K562 (cell line): Measurements from ENCODE around the gene DST. TPM values are rescaled to one million over a fixed set of nuclear protein-coding genes. Genes with fewer than 3 reads are reported as not detected.

Source experiments
- ATAC-seq: fragments of 200-7000 bp; cut with Tn5 transposase; 3 replicates; pipeline ENCODE4 v1.9.1; 2020; ENCODE audit warnings: moderate library complexity
- BruUV-seq: library from RNA; stranded (reverse); fragments of 400-500 nt; replicated peaks from 2 replicates; lab custom pipeline; 2021; lab: Mats Ljungman, UMichigan
- CTCF ChIA-PET: fragments of 300-600 bp; formaldehyde crosslinking; extraction: SDS; loops from one replicate; lab custom pipeline; 2021; ENCODE audit warnings: low intra/inter-chr PET ratio; lab: Yijun Ruan, JAX
- POLR2A ChIA-PET: fragments of 300-600, 350-650 bp; sonication (Branson Sonifier 250); formaldehyde crosslinking; extraction: SDS; loops from one replicate; lab custom pipeline; 2021; ENCODE audit warnings: antibody characterized with exemption, inconsistent platforms; lab: Yijun Ruan, JAX
- DNase-seq, 4 experiments: peaks; one replicate each; pipeline versions ENCODE4 v3.0.0 to v3.0.0-alpha.2; 2011 to 2018; ENCODE audit warnings: low spot score in 3 of 4, mixed read lengths in 3 of 4; ENCODE audit errors: extremely low read depth in 1 of 4
- FAIRE-seq: peaks from 2 replicates; lab custom pipeline; 2011; peaks lifted over from hg19 to GRCh38; lab: Jason Lieb, UNC
- H2AFZ ChIP-seq: 2 replicates; pipeline ENCODE4 v1.6.0; 2011; ENCODE audit warnings: low read depth, low read length, control low read depth, inconsistent platforms
- H3K27ac ChIP-seq: fragments of 200-600 bp; 3 replicates; pipeline ENCODE4 v1.8.0; 2011; ENCODE audit warnings: low read depth, mild to moderate bottlenecking, control low read depth, inconsistent platforms, low read length, moderate library complexity, mixed read lengths; ENCODE audit errors: extremely low read depth
- H3K27me3 ChIP-seq, 2 experiments: fragments of 300-600 bp in 1 of 2; 2 replicates in 1 of 2; 3 replicates in 1 of 2; pipeline versions ENCODE4 v1.6.0 to v1.8.0; 2011; ENCODE audit warnings: inconsistent platforms in 2 of 2, low read length in 2 of 2, mild to moderate bottlenecking in 1 of 2, mixed read lengths in 1 of 2, moderate library complexity in 1 of 2; ENCODE audit not compliant: control insufficient read depth in 2 of 2, insufficient read depth in 2 of 2
- H3K36me3 ChIP-seq: fragments of 300-600 bp; 3 replicates; pipeline ENCODE4 v1.8.0; 2011; ENCODE audit warnings: mild to moderate bottlenecking, low read length, inconsistent platforms; ENCODE audit not compliant: control insufficient read depth, insufficient read depth
- H3K4me1 ChIP-seq, 2 experiments: fragments of 200-600 bp in 1 of 2; replicated peaks in 1 of 2; 2 replicates in 1 of 2; 3 replicates in 1 of 2; pipeline versions ENCODE4 v1.5.1 to v1.8.0; 2011; ENCODE audit warnings: inconsistent platforms in 2 of 2, low read length in 2 of 2, mild to moderate bottlenecking in 1 of 2, mixed read lengths in 1 of 2, moderate library complexity in 1 of 2; ENCODE audit not compliant: control insufficient read depth in 2 of 2, insufficient read depth in 2 of 2
- H3K4me2 ChIP-seq: 2 replicates; pipeline ENCODE4 v1.6.1; 2011; ENCODE audit warnings: low read length, control low read depth, inconsistent platforms, mixed read lengths; ENCODE audit not compliant: insufficient read depth
- H3K4me3 ChIP-seq: fragments of 200-600 bp; sonication (generic), shearing (Covaris generic); 2 replicates; pipeline ENCODE4 v1.5.1; 2016; ENCODE audit warnings: control low read depth, inconsistent platforms
- H3K79me2 ChIP-seq: fragments of 200-600 bp; 3 replicates; pipeline ENCODE4 v1.8.0; 2011; ENCODE audit warnings: low read length, inconsistent platforms; ENCODE audit not compliant: control insufficient read depth, insufficient read depth
- H3K9ac ChIP-seq, 2 experiments: 2 replicates each; pipeline versions ENCODE4 v1.6.0 to v1.6.1; 2011; ENCODE audit warnings: low read depth in 2 of 2, low read length in 2 of 2, control low read depth in 1 of 2, inconsistent platforms in 1 of 2, mild to moderate bottlenecking in 1 of 2, mixed read lengths in 1 of 2; ENCODE audit not compliant: insufficient read depth in 1 of 2
- H3K9me1 ChIP-seq: one replicate; pipeline ENCODE4 v1.6.0; 2011; ENCODE audit warnings: inconsistent platforms, mild to moderate bottlenecking, low read length, moderate library complexity; ENCODE audit not compliant: control insufficient read depth, insufficient read depth
- H3K9me3 ChIP-seq: replicated peaks from 2 replicates; pipeline ENCODE4 v1.5.1; 2011; ENCODE audit warnings: low read depth, low read length, inconsistent platforms; ENCODE audit not compliant: control insufficient read depth, insufficient read depth
- H4K20me1 ChIP-seq: replicated peaks from 2 replicates; pipeline ENCODE4 v1.6.1; 2011; ENCODE audit warnings: low read length, inconsistent platforms, mixed read lengths; ENCODE audit not compliant: control insufficient read depth, insufficient read depth
- BCL6 ChIP-seq: fragments of 250-450 bp; sonication (Bioruptor Pico); IDR thresholded peaks from 2 replicates; pipeline ENCODE4 v1.4.0; 2020
- CXXC5 ChIP-seq: fragments of 250-450 bp; sonication (Bioruptor Pico); IDR thresholded peaks from 2 replicates; pipeline ENCODE4 v1.8.0; 2022; ENCODE audit warnings: inconsistent platforms, mild to moderate bottlenecking, moderate library complexity
- EP400 ChIP-seq: fragments of 450-650 bp; IDR thresholded peaks from 2 replicates; pipeline ENCODE4 v1.6.1; 2017; ENCODE audit warnings: antibody characterized with exemption, mild to moderate bottlenecking, moderate library complexity
- FOXJ3 ChIP-seq: sonication (generic); formaldehyde crosslinking; IDR thresholded peaks from 2 replicates; pipeline ENCODE4 v1.4.0; 2020; ENCODE audit warnings: mild to moderate bottlenecking, missing genetic modification reagents
- GATA2 ChIP-seq: sonication (generic); formaldehyde crosslinking; IDR thresholded peaks from 2 replicates; pipeline ENCODE4 v1.4.0; 2020; ENCODE audit warnings: mild to moderate bottlenecking, missing genetic modification reagents
- HBP1 ChIP-seq: fragments of 450-650 bp; formaldehyde crosslinking; IDR thresholded peaks from 2 replicates; pipeline ENCODE4 v1.4.0; 2022; ENCODE audit warnings: missing genetic modification characterization
- ID3 ChIP-seq, 2 experiments: fragments of 250-450 bp in 1 of 2; fragments of 450-650 bp in 1 of 2; sonication (Bioruptor Pico) in 1 of 2; IDR thresholded peaks; 2 replicates each; pipeline versions ENCODE4 v1.6.1 to v1.8.0; 2016 to 2021; ENCODE audit warnings: mild to moderate bottlenecking in 2 of 2, moderate library complexity in 2 of 2, missing compliant biosample characterization in 1 of 2, missing genetic modification characterization in 1 of 2
- JUND ChIP-seq, 2 experiments: IDR thresholded peaks; 2 replicates in 1 of 2; 3 replicates in 1 of 2; pipeline ENCODE4 v1.6.1; 2011; ENCODE audit warnings: borderline replicate concordance in 2 of 2, low read depth in 2 of 2, low read length in 2 of 2, improper control_type of control experiment in 1 of 2, missing biosample characterization in 1 of 2, missing genetic modification characterization in 1 of 2, missing genetic modification reagents in 1 of 2
- KHSRP ChIP-seq: fragments of 450-650 bp; IDR thresholded peaks from 2 replicates; pipeline ENCODE4 v1.6.1; 2017
- PPARD ChIP-seq: fragments of 250-450 bp; sonication (Bioruptor Pico); IDR thresholded peaks from 2 replicates; pipeline ENCODE4 v1.8.0; 2022; ENCODE audit warnings: inconsistent platforms, mild to moderate bottlenecking, moderate library complexity
- PTRF ChIP-seq: fragments of 450-650 bp; IDR thresholded peaks from 2 replicates; pipeline ENCODE4 v1.6.1; 2016; ENCODE audit warnings: mild to moderate bottlenecking, missing genetic modification characterization, missing compliant biosample characterization
- RCOR1 ChIP-seq, 2 experiments: IDR thresholded peaks; 2 replicates each; pipeline ENCODE4 v1.6.1; 2012; ENCODE audit warnings: low read depth in 2 of 2, low read length in 2 of 2, borderline replicate concordance in 1 of 2, improper control_type of control experiment in 1 of 2
- ZNF316 ChIP-seq: fragments of 450-650 bp; IDR thresholded peaks from 2 replicates; pipeline ENCODE4 v1.6.1; 2016
- ZNF354B ChIP-seq: fragments of 250-450 bp; sonication (Bioruptor Pico); IDR thresholded peaks from 2 replicates; pipeline ENCODE4 v1.4.0; 2020
- WGBS: fragments of 100-300 bp; shearing (Covaris generic); methylation state at CpG from one replicate; pipeline ENCODE4 v1.1.6; 2016; ENCODE audit warnings: low coverage, mixed read lengths; ENCODE audit not compliant: insufficient coverage; ENCODE audit errors: missing lambda C conversion rate; 5-methylcytosine and 5-hydroxymethylcytosine counted together
- in situ Hi-C: fragments of 300-500 bp; cut with MboI; formaldehyde crosslinking; loops from 4 replicates; pipeline ENCODE4 v1.15.0; 2018; ENCODE audit warnings: inconsistent platforms, mixed read lengths
- intact Hi-C: fragments of 100-400 bp; cut with micrococcal nuclease; formaldehyde crosslinking; loops from 2 replicates; pipeline ENCODE4 v1.14.2; 2022
- polyA plus RNA-seq, 8 experiments: library from polyadenylated mRNA; depleted of rRNA in 4 of 8; stranded (reverse) in 5 of 8; unstranded in 3 of 8; fragments of >200 nt; fragmentation: Nextera tagmentation in 2 of 8; fragmentation: Illumina TruSeq in 1 of 8; extraction: Ambion mirVana in 2 of 8; extraction: Trizol in 1 of 8; gene quantifications; 2 replicates each; pipeline versions ENCODE4 v1.2.1 to v1.2.3, GENCODE V29; 2011 to 2014; ENCODE audit warnings: inconsistent platforms in 1 of 8, missing spikeins in 1 of 8
- total RNA-seq, 7 experiments: library from RNA; depleted of rRNA in 6 of 7; stranded (reverse); fragments of >200 nt in 6 of 7; fragmentation: Illumina TruSeq in 2 of 7; extraction: Trizol in 2 of 7; gene quantifications; 2 replicates each; pipeline versions ENCODE4 v1.2.1 to v1.2.3, GENCODE V29; 2011 to 2021; ENCODE audit warnings: low replicate concordance in 1 of 7

The DST gene
- total and polyA plus RNA-seq, 9 of the 15 experiments (the other 6 are each of a cell fraction or from before 2014, with no cell fraction given): 5.2 to 21.9 (median 13.3) TPM

- FAIRE-seq: no peak
- POLR2A ChIA-PET: interaction anchor here (1.0 to 1.3 kb wide), 2 partner anchors 8 to 18 kb away, joined by 3 read pairs; no protein-coding TSS in a partner anchor
- CTCF ChIA-PET: no interaction called here
Observed at GRCh38 chr6:56608332-56608731, 34.4 kb downstream of the DST start.

GRCh38 chr6:56607111-56607752, 35.5 kb downstream of the DST start:
- BruUV-seq: no TSS peak
- no peak for ATAC-seq
- no peak for FAIRE-seq
- TF ChIP-seq ZNF354B: no peak
- TF ChIP-seq JUND (IDR thresholded peaks at IDR 0.05; ENCODE audit: borderline replicate concordance, low read depth, low read length): no peak
- TF ChIP-seq JUND (tag; IDR thresholded peaks at IDR 0.05; ENCODE audit: borderline replicate concordance, low read depth, low read length): no peak
- no peak for TF ChIP-seq ZNF316
- TF ChIP-seq FOXJ3: no peak
- TF ChIP-seq BCL6 (CRISPR knock-in tag): no peak
- no peak for TF ChIP-seq EP400
- TF ChIP-seq KHSRP: no peak
- no peak for TF ChIP-seq PTRF (tag)
- TF ChIP-seq HBP1: no peak
- TF ChIP-seq RCOR1 (IDR thresholded peaks at IDR 0.05; ENCODE audit: borderline replicate concordance in 1 of 2, low read depth in 2 of 2, low read length in 2 of 2): no peak
- no peak for TF ChIP-seq ID3 (CRISPR knock-in tag; IDR thresholded peaks at IDR 0.05)
- TF ChIP-seq ID3 (tag; IDR thresholded peaks at IDR 0.05): no peak
- no peak for TF ChIP-seq CXXC5

More at GRCh38 chr6:56608332-56608731, 34.4 kb downstream of the DST start:
- no peaks in the 10 kb centered on the region for H4K20me1 ChIP-seq
- BruUV-seq: no TSS peak
- in situ Hi-C loops: no loop called here
- H3K4me1 ChIP-seq: no peaks in the 10 kb centered on the region
- no peak overlapping the region for H3K9ac ChIP-seq
- H3K9me3 ChIP-seq: no peaks in the 10 kb centered on the region
- H3K27ac ChIP-seq: no peak overlapping the region
- no peak for DNase-seq
- no peak for ATAC-seq
- no peaks in the 10 kb centered on the region for H3K36me3 ChIP-seq
- H3K4me3 ChIP-seq: no peak overlapping the region
- no peaks in the 10 kb centered on the region for H3K79me2 ChIP-seq
- no peak overlapping the region for H2AFZ ChIP-seq
- TF ChIP-seq GATA2 (CRISPR knock-in tag) (no peak), PPARD (CRISPR knock-in tag) (no peak)
- TF ChIP-seq, all 486 proteins: peak for 0
- Histone ChIP-seq H3K4me2 (no peak overlapping the region), H3K27me3 (no peaks in the 10 kb centered on the region), H3K9me1 (no peaks in the 10 kb centered on the region)
- WGBS: 8% methylated on average over 4 of the region's 4 CpGs
- intact Hi-C loops: no loop called here

More at GRCh38 chr6:56607111-56607752, 35.5 kb downstream of the DST start:
- ChIA-PET POLR2A (interaction anchor here (1.3 kb wide), 1 partner anchor 10 kb away, joined by 3 read pairs; no protein-coding TSS in a partner anchor), CTCF (no interaction called here)
- Histone ChIP-seq H3K9me1 (no peaks in the 10 kb centered on the region), H3K4me2 (no peak overlapping the region), H3K27ac (no peak overlapping the region), H3K4me3 (no peak overlapping the region), H4K20me1 (no peaks in the 10 kb centered on the region), H3K4me1 (no peaks in the 10 kb centered on the region), H2AFZ (no peak overlapping the region), H3K9me3 (no peaks in the 10 kb centered on the region), H3K79me2 (no peaks in the 10 kb centered on the region), H3K27me3 (no peaks in the 10 kb centered on the region), H3K36me3 (no peaks in the 10 kb centered on the region), H3K9ac (no peak overlapping the region)
- in situ Hi-C loops: no loop called here
- intact Hi-C loops: no loop called here
- WGBS: 9% methylated on average over 2 of the region's 2 CpGs
- no peak for DNase-seq
